Measurements from ENCODE around the gene AICDA.

The AICDA gene

DNA sequence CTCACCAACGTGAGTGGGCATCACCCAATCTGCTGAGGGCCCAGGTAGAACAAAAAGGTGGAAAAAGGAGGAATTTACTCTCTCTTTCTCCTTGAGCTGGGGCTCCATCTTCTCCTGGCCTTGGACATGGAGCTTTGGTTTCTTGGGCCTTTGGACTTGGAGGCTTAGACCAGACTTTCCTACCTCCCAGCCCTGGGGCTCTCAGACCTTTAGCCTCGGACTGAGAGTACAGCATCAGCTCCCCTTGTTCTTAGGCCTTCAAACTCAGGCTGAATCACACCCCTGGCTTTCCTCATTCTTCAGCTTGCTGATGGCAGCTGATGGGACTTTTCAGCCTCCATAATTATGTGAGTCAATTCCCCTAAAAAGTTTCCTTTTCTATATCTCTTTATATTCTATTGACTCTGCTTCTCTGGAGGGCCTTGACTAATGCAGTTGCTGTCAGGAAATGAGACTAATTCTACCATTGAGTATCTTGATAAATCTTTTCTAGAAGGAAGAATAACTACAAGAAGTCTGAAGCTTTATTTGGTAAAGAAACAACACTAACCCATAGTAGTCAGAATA is 56.0 kb downstream of the AICDA start:
- DNase-seq (ENCODE audit: low read depth in 3 of 3): no peak

GRCh38 chr12:8554451-8555195 is 58.0 kb downstream of the AICDA start:
- DNase-seq (ENCODE audit: low read depth in 3 of 3): no peak

DNA sequence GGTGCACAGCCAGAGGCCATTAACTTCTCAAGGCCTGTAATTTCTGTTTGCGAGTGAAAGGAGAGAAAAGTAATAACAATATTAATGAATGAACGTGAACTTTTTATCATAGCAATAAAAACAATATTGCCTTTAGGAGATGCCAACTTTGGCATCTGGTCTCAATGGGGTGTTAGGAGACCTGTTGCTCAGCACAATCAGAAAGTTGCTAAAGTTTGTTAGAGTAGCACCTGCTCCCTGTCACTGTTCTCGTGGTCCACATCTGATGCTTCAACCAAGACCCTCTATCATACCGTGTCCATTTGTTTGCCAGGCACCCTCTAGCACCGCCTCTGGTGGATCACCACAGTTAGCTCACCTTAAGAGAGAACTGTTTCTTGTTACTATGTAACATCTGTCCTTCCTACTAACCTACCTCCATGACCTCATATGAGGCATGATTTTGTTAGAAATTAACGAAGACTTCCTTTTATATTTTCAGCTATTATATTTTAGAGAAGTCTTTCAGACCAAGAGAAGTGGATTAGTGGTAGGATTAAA is 59.5 kb downstream of the AICDA start:
- DNase-seq (ENCODE audit: low read depth in 3 of 3): no peak

Measured in stimulated activated CD4-positive, alpha-beta T cell treated with anti-CD3 and anti-CD28 coated beads, TNF-alpha, amount 100 ng/mL, for 4 hours (primary cell).